Measurements from ENCODE around the gene NOVA2. TPM values are rescaled to one million over a fixed set of nuclear protein-coding genes. Genes with fewer than 3 reads are reported as not detected.

NOVA2 gene
- polyA plus RNA-seq, 1 of the 3 experiments (the other 2 are of a cell fraction): 1.9 TPM

DNA sequence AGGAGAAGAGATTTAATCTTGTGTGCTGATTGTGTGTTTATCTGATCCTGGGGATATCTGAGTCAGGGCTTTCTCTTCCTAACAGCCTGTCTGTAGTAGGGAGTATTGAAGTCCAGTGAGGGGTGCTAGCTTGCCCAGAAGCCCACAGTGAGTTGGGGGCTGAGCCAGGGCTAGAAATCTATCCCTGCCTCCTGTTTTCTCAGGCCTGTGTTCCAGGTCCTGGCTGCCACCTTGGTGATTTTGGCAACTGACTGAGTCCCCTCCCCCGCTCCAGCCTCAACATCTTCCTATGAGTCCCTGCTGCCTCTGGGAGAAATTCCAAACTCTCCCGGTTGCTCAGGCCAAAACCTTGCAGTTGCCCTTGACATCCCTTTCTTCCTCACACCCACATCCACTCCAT, 7.7 kb upstream of the NOVA2 start:
- Histone ChIP-seq H2AFZ (ENCODE audit: low read depth) (no peak overlapping the region), H3K36me3 (replicated peaks in 1 of 2; ENCODE audit: control insufficient read depth in 1 of 2, insufficient read depth in 2 of 2, low read length in 1 of 2) (no peaks in the 10 kb centered on the region), H4K20me1 (ENCODE audit: insufficient read depth) (no peaks in the 10 kb centered on the region), H3K4me3 (ENCODE audit: low read depth in 2 of 2, low read length in 1 of 2) (no peak overlapping the region), H3K27ac (ENCODE audit: low read depth in 2 of 2, low read length in 1 of 2) (no peak overlapping the region), H3K4me2 (no peak overlapping the region), H3F3A (replicated peaks; ENCODE audit: insufficient read depth) (no peaks in the 10 kb centered on the region), H3K79me2 (ENCODE audit: insufficient read depth) (no peaks in the 10 kb centered on the region), H3K9ac (no peak overlapping the region), H3K9me3 (no peaks in the 10 kb centered on the region), H3K4me1 (ENCODE audit: control insufficient read depth in 1 of 2, insufficient read depth in 2 of 2, low read depth in 1 of 2, low read length in 1 of 2) (no peaks in the 10 kb centered on the region), H3K27me3 (ENCODE audit: insufficient read depth) (no peaks in the 10 kb centered on the region; the same call in 1 of the 2 replicates), H3K9me2 (no peaks in the 10 kb centered on the region)
- DNase-seq: no peak
- ChIA-PET CTCF (interaction anchor here (1.2 kb wide), 1 partner anchor 28 kb away, joined by 3 read pairs; no protein-coding TSS in a partner anchor), POLR2A (no interaction called here)
- WGBS (ENCODE audit: low lambda C conversion rate): 75% methylated on average over 2 of the region's 2 CpGs
- TF ChIP-seq, protein P1, sequence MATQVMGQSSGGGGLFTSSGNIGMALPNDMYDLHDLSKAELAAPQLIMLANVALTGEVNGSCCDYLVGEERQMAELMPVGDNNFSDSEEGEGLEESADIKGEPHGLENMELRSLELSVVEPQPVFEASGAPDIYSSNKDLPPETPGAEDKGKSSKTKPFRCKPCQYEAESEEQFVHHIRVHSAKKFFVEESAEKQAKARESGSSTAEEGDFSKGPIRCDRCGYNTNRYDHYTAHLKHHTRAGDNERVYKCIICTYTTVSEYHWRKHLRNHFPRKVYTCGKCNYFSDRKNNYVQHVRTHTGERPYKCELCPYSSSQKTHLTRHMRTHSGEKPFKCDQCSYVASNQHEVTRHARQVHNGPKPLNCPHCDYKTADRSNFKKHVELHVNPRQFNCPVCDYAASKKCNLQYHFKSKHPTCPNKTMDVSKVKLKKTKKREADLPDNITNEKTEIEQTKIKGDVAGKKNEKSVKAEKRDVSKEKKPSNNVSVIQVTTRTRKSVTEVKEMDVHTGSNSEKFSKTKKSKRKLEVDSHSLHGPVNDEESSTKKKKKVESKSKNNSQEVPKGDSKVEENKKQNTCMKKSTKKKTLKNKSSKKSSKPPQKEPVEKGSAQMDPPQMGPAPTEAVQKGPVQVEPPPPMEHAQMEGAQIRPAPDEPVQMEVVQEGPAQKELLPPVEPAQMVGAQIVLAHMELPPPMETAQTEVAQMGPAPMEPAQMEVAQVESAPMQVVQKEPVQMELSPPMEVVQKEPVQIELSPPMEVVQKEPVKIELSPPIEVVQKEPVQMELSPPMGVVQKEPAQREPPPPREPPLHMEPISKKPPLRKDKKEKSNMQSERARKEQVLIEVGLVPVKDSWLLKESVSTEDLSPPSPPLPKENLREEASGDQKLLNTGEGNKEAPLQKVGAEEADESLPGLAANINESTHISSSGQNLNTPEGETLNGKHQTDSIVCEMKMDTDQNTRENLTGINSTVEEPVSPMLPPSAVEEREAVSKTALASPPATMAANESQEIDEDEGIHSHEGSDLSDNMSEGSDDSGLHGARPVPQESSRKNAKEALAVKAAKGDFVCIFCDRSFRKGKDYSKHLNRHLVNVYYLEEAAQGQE (IDR thresholded peaks at IDR 0.05; ENCODE audit: low read depth, low read length): no peak
- TF ChIP-seq EP300 (IDR thresholded peaks at IDR 0.05; ENCODE audit: borderline replicate concordance in 1 of 2, low read depth in 1 of 2, low read length in 1 of 2) (no peak), TAF1 (IDR thresholded peaks at IDR 0.05; ENCODE audit: borderline replicate concordance, low read depth, low read length) (no peak), TCF12 (IDR thresholded peaks at IDR 0.05) (no peak), JUND (IDR thresholded peaks at IDR 0.05) (no peak), SIN3A (IDR thresholded peaks at IDR 0.05; ENCODE audit: borderline replicate concordance, low read depth, low read length) (no peak), FOXM1 (IDR thresholded peaks at IDR 0.05; ENCODE audit: low read depth) (no peak), EZH2phosphoT487 (IDR thresholded peaks at IDR 0.05; ENCODE audit: borderline replicate concordance, low read depth) (no peak)
- TF ChIP-seq, protein P2, sequence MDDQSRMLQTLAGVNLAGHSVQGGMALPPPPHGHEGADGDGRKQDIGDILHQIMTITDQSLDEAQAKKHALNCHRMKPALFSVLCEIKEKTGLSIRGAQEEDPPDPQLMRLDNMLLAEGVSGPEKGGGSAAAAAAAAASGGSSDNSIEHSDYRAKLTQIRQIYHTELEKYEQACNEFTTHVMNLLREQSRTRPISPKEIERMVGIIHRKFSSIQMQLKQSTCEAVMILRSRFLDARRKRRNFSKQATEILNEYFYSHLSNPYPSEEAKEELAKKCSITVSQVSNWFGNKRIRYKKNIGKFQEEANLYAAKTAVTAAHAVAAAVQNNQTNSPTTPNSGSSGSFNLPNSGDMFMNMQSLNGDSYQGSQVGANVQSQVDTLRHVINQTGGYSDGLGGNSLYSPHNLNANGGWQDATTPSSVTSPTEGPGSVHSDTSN (IDR thresholded peaks at IDR 0.05): no peak

DNA sequence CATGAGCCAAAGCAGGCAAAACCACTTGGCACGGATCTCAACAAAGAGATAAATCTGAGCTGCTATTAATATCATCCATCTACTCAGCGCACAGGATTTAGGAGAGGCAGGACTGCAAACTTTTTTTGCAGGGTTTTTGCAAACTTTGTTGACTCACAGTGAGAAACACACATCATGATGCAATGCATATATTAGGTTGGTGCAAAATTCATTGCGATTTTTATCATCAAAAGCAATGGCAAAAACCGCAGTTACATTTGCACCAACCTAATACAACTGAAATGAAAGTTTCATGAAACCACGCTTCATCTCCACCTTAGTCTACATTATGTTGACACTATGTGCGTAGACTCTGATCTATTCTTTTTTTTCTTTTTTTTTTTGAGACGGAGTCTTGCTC, 4.5 kb upstream of the NOVA2 start:
- H3K4me3 ChIP-seq (ENCODE audit: low read depth in 2 of 2, low read length in 1 of 2): no peak overlapping the region
- no peaks in the 10 kb centered on the region for H4K20me1 ChIP-seq (ENCODE audit: insufficient read depth)
- H3K79me2 ChIP-seq (ENCODE audit: insufficient read depth): no peaks in the 10 kb centered on the region
- no peak for DNase-seq
- ChIA-PET CTCF (no interaction called here), POLR2A (no interaction called here)
- no peaks in the 10 kb centered on the region for H3K36me3 ChIP-seq (replicated peaks in 1 of 2; ENCODE audit: control insufficient read depth in 1 of 2, insufficient read depth in 2 of 2, low read length in 1 of 2)
- H3F3A ChIP-seq (replicated peaks; ENCODE audit: insufficient read depth): peaks cover 8% of the 10 kb centered on the region
- H3K27me3 ChIP-seq (ENCODE audit: insufficient read depth): no peaks in the 10 kb centered on the region; the same call in 1 of the 2 replicates
- no peak overlapping the region for H2AFZ ChIP-seq (ENCODE audit: low read depth)
- H3K4me1 ChIP-seq (ENCODE audit: control insufficient read depth in 1 of 2, insufficient read depth in 2 of 2, low read depth in 1 of 2, low read length in 1 of 2): no peaks in the 10 kb centered on the region
- H3K9me2 ChIP-seq: no peaks in the 10 kb centered on the region
- H3K9me3 ChIP-seq: no peaks in the 10 kb centered on the region
- no peak for TF ChIP-seq EZH2phosphoT487 (IDR thresholded peaks at IDR 0.05; ENCODE audit: borderline replicate concordance, low read depth)
- TF ChIP-seq FOSL2 (IDR thresholded peaks at IDR 0.05; ENCODE audit: borderline replicate concordance, low read depth): no peak
- TF ChIP-seq, protein P3, sequence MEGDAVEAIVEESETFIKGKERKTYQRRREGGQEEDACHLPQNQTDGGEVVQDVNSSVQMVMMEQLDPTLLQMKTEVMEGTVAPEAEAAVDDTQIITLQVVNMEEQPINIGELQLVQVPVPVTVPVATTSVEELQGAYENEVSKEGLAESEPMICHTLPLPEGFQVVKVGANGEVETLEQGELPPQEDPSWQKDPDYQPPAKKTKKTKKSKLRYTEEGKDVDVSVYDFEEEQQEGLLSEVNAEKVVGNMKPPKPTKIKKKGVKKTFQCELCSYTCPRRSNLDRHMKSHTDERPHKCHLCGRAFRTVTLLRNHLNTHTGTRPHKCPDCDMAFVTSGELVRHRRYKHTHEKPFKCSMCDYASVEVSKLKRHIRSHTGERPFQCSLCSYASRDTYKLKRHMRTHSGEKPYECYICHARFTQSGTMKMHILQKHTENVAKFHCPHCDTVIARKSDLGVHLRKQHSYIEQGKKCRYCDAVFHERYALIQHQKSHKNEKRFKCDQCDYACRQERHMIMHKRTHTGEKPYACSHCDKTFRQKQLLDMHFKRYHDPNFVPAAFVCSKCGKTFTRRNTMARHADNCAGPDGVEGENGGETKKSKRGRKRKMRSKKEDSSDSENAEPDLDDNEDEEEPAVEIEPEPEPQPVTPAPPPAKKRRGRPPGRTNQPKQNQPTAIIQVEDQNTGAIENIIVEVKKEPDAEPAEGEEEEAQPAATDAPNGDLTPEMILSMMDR (IDR thresholded peaks at IDR 0.05): no peak
- no peak for TF ChIP-seq RXRA (IDR thresholded peaks at IDR 0.05; ENCODE audit: borderline replicate concordance, low read depth)
- no peak for TF ChIP-seq SMC3 (IDR thresholded peaks at IDR 0.05; ENCODE audit: low read depth, low read length)
- H3K27ac ChIP-seq (ENCODE audit: low read depth in 2 of 2, low read length in 1 of 2): no peak overlapping the region
- H3K4me2 ChIP-seq: no peak overlapping the region
- 77% methylated on average over 7 of the region's 7 CpGs for WGBS (ENCODE audit: low lambda C conversion rate)
- no peak overlapping the region for H3K9ac ChIP-seq
